Activated CD8-positive, alpha-beta T cell treated with anti-CD3 and anti-CD28 coated beads for 36 hours (primary cell): Measurements from ENCODE around the gene MACROD1. TPM values are rescaled to one million over a fixed set of nuclear protein-coding genes. Genes with fewer than 3 reads are reported as not detected.

Experiments used
- ATAC-seq: fragments of 200-7000 bp; cut with Tn5 transposase; one replicate; pipeline ENCODE4 v1.10.0; 2021; ENCODE audit warnings: mild to moderate bottlenecking, moderate library complexity
- CTCF ChIA-PET: fragments of 350-600 bp; sonication (Branson Sonifier 250); formaldehyde crosslinking; loops from one replicate; lab custom pipeline; 2021; ENCODE audit warnings: antibody characterized with exemption; lab: Charles Lee
- POLR2A ChIA-PET: fragments of 350-600 bp; sonication (Branson Sonifier 250); formaldehyde crosslinking; loops from one replicate; lab custom pipeline; 2021; ENCODE audit warnings: antibody characterized with exemption; lab: Charles Lee
- DNase-seq: peaks from one replicate; pipeline ENCODE4 v3.0.0-alpha.2; 2020
- H3K27ac Mint-ChIP-seq: one replicate; pipeline ENCODE4 v1.8.0; 2021; ENCODE audit warnings: mild to moderate bottlenecking, mixed read lengths
- H3K27me3 Mint-ChIP-seq: one replicate; pipeline ENCODE4 v1.8.0; 2021; ENCODE audit warnings: mixed read lengths
- H3K36me3 Mint-ChIP-seq: one replicate; pipeline ENCODE4 v1.8.0; 2021; ENCODE audit warnings: low read depth, mixed read lengths
- H3K4me1 Mint-ChIP-seq: one replicate; pipeline ENCODE4 v1.8.0; 2021; ENCODE audit warnings: low read depth, mixed read lengths
- H3K4me3 Mint-ChIP-seq: one replicate; pipeline ENCODE4 v1.8.0; 2021; ENCODE audit warnings: mild to moderate bottlenecking, moderate library complexity, mixed read lengths
- H3K9me3 Mint-ChIP-seq: one replicate; pipeline ENCODE4 v1.8.0; 2021; ENCODE audit warnings: mixed read lengths
- intact Hi-C: fragments of 100-400 bp; cut with micrococcal nuclease; formaldehyde crosslinking; loops from one replicate; pipeline ENCODE4 v1.10.0; 2022
- total RNA-seq, 2 experiments: library from RNA; stranded (reverse); gene quantifications; one replicate each; pipeline ENCODE4 v1.2.3, GENCODE V29; 2021
- TF ChIP-seq, protein P1 (sequence below): fragments of 200-600 bp; IDR thresholded peaks from one replicate; pipeline ENCODE4 v1.8.0; 2022; ENCODE audit warnings: antibody characterized with exemption, mild to moderate bottlenecking

The MACROD1 gene
- total RNA-seq, 2 experiments from 2014 or later = 38.7 to 38.8 TPM

DNA sequence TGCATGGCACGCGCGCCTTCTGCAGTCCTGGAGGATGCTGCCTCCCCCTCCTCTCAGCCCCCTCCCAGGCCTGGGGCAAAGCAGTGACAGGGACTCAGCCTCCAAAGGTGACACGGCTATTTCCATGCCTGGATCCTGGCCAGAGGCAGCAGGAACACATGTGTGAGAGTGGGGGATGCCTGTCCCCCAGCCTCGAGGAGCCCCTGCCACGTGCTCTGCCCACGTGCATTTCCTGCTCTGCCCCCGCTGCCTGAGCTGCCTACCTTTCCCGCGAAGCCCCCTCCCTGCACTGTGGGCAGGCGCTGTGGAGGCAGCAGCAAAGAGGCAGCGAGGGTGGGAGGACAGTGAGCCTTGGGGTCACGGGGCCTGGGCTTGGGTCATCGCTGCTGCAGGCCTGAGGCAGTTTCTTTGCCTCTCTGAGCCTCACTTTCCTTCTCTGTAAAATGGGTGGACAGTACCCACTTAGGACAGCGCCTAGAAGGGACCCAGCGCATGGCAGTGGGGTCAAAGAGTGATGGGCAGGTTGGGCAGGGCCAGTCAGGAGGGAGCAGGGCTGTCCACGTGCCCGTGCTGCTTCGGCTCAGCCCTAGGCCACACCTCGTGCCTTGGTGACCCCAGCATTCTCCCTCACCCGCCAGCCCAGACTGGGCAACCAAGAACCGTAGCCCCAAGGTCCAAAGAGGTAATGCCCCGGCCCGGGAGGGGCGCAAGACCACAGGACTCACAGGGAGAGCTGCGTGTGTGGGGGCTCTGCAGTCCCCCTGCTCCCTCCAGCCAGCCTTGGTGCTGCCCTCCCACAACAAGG lies 81.6 kb downstream of the MACROD1 start:
- intact Hi-C loops = no loop called here
- ATAC-seq = no peak
- Mint-ChIP-seq H3K27me3 (no peaks in the 10 kb centered on the region), H3K4me1 (no peaks in the 10 kb centered on the region), H3K9me3 (no peaks in the 10 kb centered on the region), H3K27ac (no peak overlapping the region), H3K36me3 (no peaks in the 10 kb centered on the region), H3K4me3 (no peak overlapping the region)
- DNase-seq = no peak
- TF ChIP-seq, protein P1, sequence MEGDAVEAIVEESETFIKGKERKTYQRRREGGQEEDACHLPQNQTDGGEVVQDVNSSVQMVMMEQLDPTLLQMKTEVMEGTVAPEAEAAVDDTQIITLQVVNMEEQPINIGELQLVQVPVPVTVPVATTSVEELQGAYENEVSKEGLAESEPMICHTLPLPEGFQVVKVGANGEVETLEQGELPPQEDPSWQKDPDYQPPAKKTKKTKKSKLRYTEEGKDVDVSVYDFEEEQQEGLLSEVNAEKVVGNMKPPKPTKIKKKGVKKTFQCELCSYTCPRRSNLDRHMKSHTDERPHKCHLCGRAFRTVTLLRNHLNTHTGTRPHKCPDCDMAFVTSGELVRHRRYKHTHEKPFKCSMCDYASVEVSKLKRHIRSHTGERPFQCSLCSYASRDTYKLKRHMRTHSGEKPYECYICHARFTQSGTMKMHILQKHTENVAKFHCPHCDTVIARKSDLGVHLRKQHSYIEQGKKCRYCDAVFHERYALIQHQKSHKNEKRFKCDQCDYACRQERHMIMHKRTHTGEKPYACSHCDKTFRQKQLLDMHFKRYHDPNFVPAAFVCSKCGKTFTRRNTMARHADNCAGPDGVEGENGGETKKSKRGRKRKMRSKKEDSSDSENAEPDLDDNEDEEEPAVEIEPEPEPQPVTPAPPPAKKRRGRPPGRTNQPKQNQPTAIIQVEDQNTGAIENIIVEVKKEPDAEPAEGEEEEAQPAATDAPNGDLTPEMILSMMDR = no peak
- ChIA-PET POLR2A (no interaction called here), CTCF (no interaction called here)

DNA sequence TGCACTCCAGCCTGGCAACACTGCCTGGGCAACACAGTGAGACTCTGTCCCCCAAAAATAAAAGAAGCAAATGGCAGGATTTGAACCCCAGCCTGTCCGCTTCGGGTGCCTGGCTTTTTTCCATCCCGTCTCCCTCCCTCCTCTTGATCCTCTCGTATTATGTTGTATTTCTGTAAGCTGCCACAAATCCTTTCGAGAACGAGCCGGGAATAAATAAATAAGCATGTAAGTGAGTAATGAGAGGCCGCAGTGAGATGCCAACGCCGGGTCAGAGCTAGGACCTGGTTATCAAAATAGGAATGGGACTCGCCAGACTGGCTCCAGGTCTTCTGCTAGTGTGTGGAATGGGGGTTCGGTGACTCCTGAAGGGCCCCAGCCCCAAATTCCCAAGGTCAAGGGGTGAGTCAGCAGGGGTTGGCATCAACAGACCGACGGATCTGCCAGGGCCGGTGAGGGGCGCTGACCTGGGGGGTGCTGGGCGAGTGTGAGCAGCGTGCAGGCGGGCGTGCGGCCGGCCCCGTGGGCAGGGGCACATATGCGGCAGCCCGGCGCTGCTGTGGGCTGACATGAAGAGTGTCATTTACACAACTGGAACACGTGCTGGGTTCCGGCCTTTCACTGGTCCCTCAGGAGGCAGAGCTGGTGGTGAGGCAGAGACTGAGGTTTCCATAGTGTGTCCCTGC lies 82.4 kb downstream of the MACROD1 start:
- no peaks in the 10 kb centered on the region for H3K27me3 Mint-ChIP-seq

DNA sequence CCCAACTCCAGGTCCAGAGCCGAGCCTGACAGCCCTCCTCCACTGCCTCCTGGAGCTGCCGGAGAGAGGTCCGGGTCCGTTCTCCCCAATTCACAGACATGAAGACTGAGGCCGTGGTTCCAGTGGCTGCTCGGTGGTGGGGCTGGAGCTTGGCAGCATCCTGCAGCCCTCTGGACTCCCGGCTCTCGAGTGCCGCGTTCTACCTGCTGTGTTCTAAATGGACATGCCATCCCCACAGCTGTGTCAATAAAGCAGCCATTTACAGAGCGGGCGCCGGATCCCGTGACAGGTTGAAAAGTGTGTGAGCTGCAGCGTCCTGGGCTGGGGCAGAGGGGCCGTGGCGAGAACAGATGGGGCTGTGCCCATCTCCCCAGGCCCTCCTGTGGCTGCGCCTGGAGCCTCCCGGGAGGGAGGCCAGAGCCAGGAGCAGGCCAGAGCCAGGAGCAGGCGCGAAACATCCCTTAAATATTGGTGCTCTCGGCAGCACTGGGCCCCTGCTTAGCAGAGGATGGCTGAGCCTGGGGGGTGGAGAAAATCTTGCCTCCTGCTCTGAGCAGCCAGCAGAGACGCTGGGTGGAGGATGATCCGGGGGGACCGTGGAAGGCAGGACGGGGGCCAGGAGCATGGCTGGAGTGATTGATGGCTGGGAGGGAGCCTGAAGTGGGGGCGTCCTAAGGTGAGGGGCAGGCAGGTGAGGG lies 84.0 kb downstream of the MACROD1 start:
- intact Hi-C loops = no loop called here
- ChIA-PET POLR2A (no interaction called here), CTCF (no interaction called here)
- Mint-ChIP-seq H3K9me3 (no peaks in the 10 kb centered on the region), H3K4me3 (no peak overlapping the region), H3K4me1 (no peaks in the 10 kb centered on the region), H3K27me3 (no peaks in the 10 kb centered on the region), H3K27ac (no peak overlapping the region), H3K36me3 (no peaks in the 10 kb centered on the region)
- ATAC-seq (no peak), DNase-seq (no peak)
- TF ChIP-seq, protein P1 = no peak

More for the DNA sequence above, 82.4 kb downstream of the MACROD1 start:
- ChIA-PET POLR2A (no interaction called here), CTCF (interaction anchor here (1.0 kb wide), 1 partner anchor 9 kb away, joined by 3 read pairs; no protein-coding TSS in a partner anchor)
- Mint-ChIP-seq H3K4me3 (no peak overlapping the region), H3K36me3 (no peaks in the 10 kb centered on the region), H3K4me1 (no peaks in the 10 kb centered on the region), H3K27ac (no peak overlapping the region), H3K9me3 (no peaks in the 10 kb centered on the region)
- intact Hi-C loops = no loop called here
- ATAC-seq (no peak), DNase-seq (no peak)
- TF ChIP-seq, protein P1 = no peak

DNA sequence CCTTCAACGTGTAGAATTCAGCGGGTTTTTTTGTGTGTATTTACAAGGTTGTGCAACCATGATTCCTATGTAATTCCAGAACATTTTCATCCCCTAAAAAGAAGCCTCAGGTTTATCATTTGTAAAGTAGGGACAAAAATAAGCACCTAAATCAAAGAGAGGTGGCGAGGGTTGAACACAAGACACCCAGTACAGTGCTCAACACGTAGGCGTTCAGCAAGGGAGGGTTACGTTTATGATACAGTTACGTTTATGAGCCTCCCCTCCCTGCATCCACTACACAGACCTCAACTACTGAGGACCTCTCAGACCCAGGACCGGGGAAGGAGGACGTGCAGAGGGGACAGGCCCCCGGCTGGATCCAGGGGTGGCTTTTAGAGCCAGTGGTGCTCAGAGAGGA lies 85.5 kb downstream of the MACROD1 start:
- ChIA-PET CTCF (interaction anchor here (0.6 kb wide), 1 partner anchor 82 kb away, joined by 3 read pairs; no protein-coding TSS in a partner anchor), POLR2A (no interaction called here)
- intact Hi-C loops = no loop called here
- Mint-ChIP-seq H3K27me3 (no peaks in the 10 kb centered on the region), H3K9me3 (no peaks in the 10 kb centered on the region), H3K4me3 (no peak overlapping the region), H3K4me1 (no peaks in the 10 kb centered on the region), H3K36me3 (no peaks in the 10 kb centered on the region), H3K27ac (no peak overlapping the region)
- TF ChIP-seq, protein P1 = no peak
- DNase-seq (no peak), ATAC-seq (no peak)
